WTC11 (cell line): ENCODE results near the gene ZDHHC23. TPM values are rescaled to one million over a fixed set of nuclear protein-coding genes. Genes with fewer than 3 reads are reported as not detected.

Experiments
- ATAC-seq: fragments of 200-7000 bp; cut with Tn5 transposase; 2 replicates; pipeline ENCODE4 v1.10.0; 2021; ENCODE audit warnings: mild to moderate bottlenecking, moderate library complexity
- CTCF ChIA-PET: fragments of 300-600 bp; sonication (Branson Sonifier 250); formaldehyde crosslinking; loops from one replicate; lab custom pipeline; 2021; ENCODE audit warnings: antibody characterized with exemption; lab: Charles Lee
- POLR2A ChIA-PET: fragments of 350-600 bp; sonication (Branson Sonifier 250); formaldehyde crosslinking; loops from one replicate; lab custom pipeline; 2021; ENCODE audit warnings: antibody characterized with exemption; lab: Charles Lee
- DNase-seq: peaks from one replicate; pipeline ENCODE4 v3.0.0; 2021; ENCODE audit warnings: low spot score
- H3K27ac Mint-ChIP-seq: 2 replicates; pipeline ENCODE4 v1.8.0; 2021; ENCODE audit warnings: mixed read lengths
- H3K27me3 Mint-ChIP-seq: 2 replicates; pipeline ENCODE4 v1.8.0; 2021; ENCODE audit warnings: low read depth, mild to moderate bottlenecking, moderate library complexity, mixed read lengths
- H3K36me3 Mint-ChIP-seq: 2 replicates; pipeline ENCODE4 v1.8.0; 2021; ENCODE audit warnings: mixed read lengths
- H3K4me1 Mint-ChIP-seq: 2 replicates; pipeline ENCODE4 v1.8.0; 2022; ENCODE audit warnings: mixed read lengths
- H3K4me3 Mint-ChIP-seq: 2 replicates; pipeline ENCODE4 v1.8.0; 2021; ENCODE audit warnings: mild to moderate bottlenecking, moderate library complexity, mixed read lengths
- H3K9me3 Mint-ChIP-seq: 2 replicates; pipeline ENCODE4 v1.8.0; 2021; ENCODE audit warnings: mixed read lengths
- CREB1 ChIP-seq: sonication (generic); formaldehyde crosslinking; IDR thresholded peaks from 2 replicates; pipeline ENCODE4 v1.8.0; 2023; ENCODE audit warnings: mild to moderate bottlenecking, missing genetic modification reagents
- EMX1 ChIP-seq: fragments of 250-450 bp; sonication (Bioruptor Pico); IDR thresholded peaks from 2 replicates; pipeline ENCODE4 v1.8.0; 2021; ENCODE audit warnings: mild to moderate bottlenecking
- ESRRA ChIP-seq: sonication (generic); formaldehyde crosslinking; IDR thresholded peaks from 2 replicates; pipeline ENCODE4 v1.8.1; 2022; ENCODE audit warnings: mild to moderate bottlenecking, missing genetic modification reagents, borderline replicate concordance
- FOXJ3 ChIP-seq: sonication (generic); formaldehyde crosslinking; IDR thresholded peaks from 2 replicates; pipeline ENCODE4 v1.9.0; 2021; ENCODE audit warnings: missing genetic modification reagents, mild to moderate bottlenecking, borderline replicate concordance
- GABPB1 ChIP-seq: sonication (generic); formaldehyde crosslinking; IDR thresholded peaks from 2 replicates; pipeline ENCODE4 v1.8.1; 2023; ENCODE audit warnings: mild to moderate bottlenecking, missing genetic modification reagents
- JAZF1 ChIP-seq: fragments of 250-450 bp; sonication (Bioruptor Pico); IDR thresholded peaks from 2 replicates; pipeline ENCODE4 v1.9.0; 2021; ENCODE audit warnings: moderate library complexity, mild to moderate bottlenecking, inconsistent platforms
- JUN ChIP-seq: sonication (generic); formaldehyde crosslinking; IDR thresholded peaks from 2 replicates; pipeline ENCODE4 v1.8.0; 2023; ENCODE audit warnings: mild to moderate bottlenecking, missing genetic modification reagents
- KAT7 ChIP-seq: sonication (generic); formaldehyde crosslinking; IDR thresholded peaks from 2 replicates; pipeline ENCODE4 v1.8.1; 2023; ENCODE audit warnings: missing genetic modification reagents, mild to moderate bottlenecking, borderline replicate concordance
- NFATC4 ChIP-seq: fragments of 250-450 bp; sonication (Bioruptor Pico); IDR thresholded peaks from 2 replicates; pipeline ENCODE4 v1.9.0; 2021; ENCODE audit warnings: mild to moderate bottlenecking
- NR1H2 ChIP-seq: sonication (generic); formaldehyde crosslinking; IDR thresholded peaks from 2 replicates; pipeline ENCODE4 v1.9.0; 2021; ENCODE audit warnings: mild to moderate bottlenecking, moderate library complexity, missing genetic modification reagents
- PRRX2 ChIP-seq: fragments of 250-450 bp; sonication (Bioruptor Pico); IDR thresholded peaks from 2 replicates; pipeline ENCODE4 v1.8.0; 2021; ENCODE audit warnings: mild to moderate bottlenecking
- TCF7 ChIP-seq: sonication (generic); formaldehyde crosslinking; IDR thresholded peaks from 2 replicates; pipeline ENCODE4 v1.8.0; 2022; ENCODE audit warnings: mild to moderate bottlenecking, low read depth, missing genetic modification reagents, moderate library complexity
- ZBTB21 ChIP-seq: sonication (generic); formaldehyde crosslinking; IDR thresholded peaks from 2 replicates; pipeline ENCODE4 v1.8.1; 2023; ENCODE audit warnings: mild to moderate bottlenecking, missing genetic modification reagents, borderline replicate concordance
- ZNF138 ChIP-seq: sonication (generic); formaldehyde crosslinking; conservative IDR thresholded peaks from 2 replicates; pipeline ENCODE4 v1.8.1; 2022; ENCODE audit warnings: mild to moderate bottlenecking, moderate library complexity, missing genetic modification reagents
- ZNF232 ChIP-seq: sonication (generic); formaldehyde crosslinking; IDR thresholded peaks from 2 replicates; pipeline ENCODE4 v1.8.0; 2022; ENCODE audit warnings: mild to moderate bottlenecking, missing genetic modification reagents
- ZNF317 ChIP-seq: sonication (generic); formaldehyde crosslinking; IDR thresholded peaks from 2 replicates; pipeline ENCODE4 v1.8.1; 2023; ENCODE audit warnings: low read depth, mild to moderate bottlenecking, moderate library complexity, missing genetic modification reagents, borderline replicate concordance
- ZNF396 ChIP-seq: fragments of 250-450 bp; sonication (Bioruptor Pico); IDR thresholded peaks from 2 replicates; pipeline ENCODE4 v1.8.0; 2021; ENCODE audit warnings: mild to moderate bottlenecking, moderate library complexity, borderline replicate concordance
- ZNF416 ChIP-seq: fragments of 250-450 bp; sonication (Bioruptor Pico); IDR thresholded peaks from 2 replicates; pipeline ENCODE4 v1.9.0; 2021; ENCODE audit warnings: mild to moderate bottlenecking, inconsistent platforms
- total RNA-seq: library from RNA; stranded (reverse); gene quantifications from 3 replicates; pipeline ENCODE4 v1.2.3, GENCODE V29; 2021
- TF ChIP-seq, protein P1 (sequence below): sonication (generic); formaldehyde crosslinking; conservative IDR thresholded peaks from 2 replicates; pipeline ENCODE4 v1.8.1; 2022; ENCODE audit warnings: mild to moderate bottlenecking, missing genetic modification reagents
- TF ChIP-seq, protein P2 (sequence below): sonication (generic); formaldehyde crosslinking; IDR thresholded peaks from 2 replicates; pipeline ENCODE4 v1.8.0; 2023; ENCODE audit warnings: missing genetic modification reagents
- TF ChIP-seq, protein P3 (sequence below): sonication (generic); formaldehyde crosslinking; IDR thresholded peaks from 2 replicates; pipeline ENCODE4 v1.8.1; 2023; ENCODE audit warnings: mild to moderate bottlenecking, missing genetic modification reagents
- TF ChIP-seq, protein P4 (sequence below): fragments of 200-600 bp; IDR thresholded peaks from 2 replicates; pipeline ENCODE4 v1.8.0; 2022; ENCODE audit warnings: antibody characterized with exemption
- TF ChIP-seq, protein P5 (sequence below): sonication (generic); formaldehyde crosslinking; conservative IDR thresholded peaks from 2 replicates; pipeline ENCODE4 v1.8.1; 2023; ENCODE audit warnings: mild to moderate bottlenecking, low read depth, missing genetic modification reagents, moderate library complexity
- TF ChIP-seq, protein P6 (sequence below): fragments of 250-450 bp; sonication (Bioruptor Pico); IDR thresholded peaks from 2 replicates; pipeline ENCODE4 v1.8.0; 2021; ENCODE audit warnings: mild to moderate bottlenecking
- TF ChIP-seq, protein P7 (sequence below): fragments of 250-450 bp; sonication (Bioruptor Pico); IDR thresholded peaks from 2 replicates; pipeline ENCODE4 v1.9.0; 2021; ENCODE audit warnings: mild to moderate bottlenecking

Gene ZDHHC23
- total RNA-seq, 1 experiment from 2014 or later, result 19.2 TPM

DNA sequence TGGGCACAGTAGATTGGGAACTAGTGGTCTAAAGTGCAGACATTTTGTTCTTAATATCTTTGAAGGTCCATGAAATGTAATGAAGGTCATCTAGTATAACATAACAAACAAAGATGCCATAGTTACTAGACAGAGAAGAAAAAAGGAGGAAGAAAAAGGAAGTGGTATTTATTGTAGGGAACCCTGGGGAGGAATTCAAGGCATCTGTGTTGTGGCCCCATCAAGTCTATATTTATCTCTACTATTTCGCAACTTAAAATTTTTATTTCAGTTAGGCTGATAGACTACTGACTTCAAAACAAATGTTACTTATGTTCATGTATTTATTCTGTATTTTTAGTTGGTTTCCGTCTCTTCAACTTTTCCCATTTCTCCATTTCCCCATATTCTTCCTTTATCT lies 48.9 kb upstream of the ZDHHC23 start:
- H3K36me3 Mint-ChIP-seq, result no peaks in the 10 kb centered on the region
- TF ChIP-seq TCF7 (CRISPR knock-in tag), result no peak
- TF ChIP-seq, protein P1, sequence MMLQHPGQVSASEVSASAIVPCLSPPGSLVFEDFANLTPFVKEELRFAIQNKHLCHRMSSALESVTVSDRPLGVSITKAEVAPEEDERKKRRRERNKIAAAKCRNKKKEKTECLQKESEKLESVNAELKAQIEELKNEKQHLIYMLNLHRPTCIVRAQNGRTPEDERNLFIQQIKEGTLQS (CRISPR knock-in tag), result no peak
- TF ChIP-seq NFATC4, result no peak
- TF ChIP-seq ZNF396, result no peak
- no peak for TF ChIP-seq GABPB1 (CRISPR knock-in tag)
- TF ChIP-seq, all 79 proteins: peak for 0
- CTCF ChIA-PET, result interaction anchor here (1.2 kb wide), 1 partner anchor 14 kb away, joined by 4 read pairs; no protein-coding TSS in a partner anchor
- POLR2A ChIA-PET, result interaction anchor here (0.6 kb wide), 1 partner anchor 56 kb away, joined by 6 read pairs; no protein-coding TSS in a partner anchor
- Mint-ChIP-seq H3K27ac (no peak overlapping the region), H3K27me3 (no peaks in the 10 kb centered on the region), H3K4me1 (peaks cover 30% of the 10 kb centered on the region), H3K4me3 (no peak overlapping the region), H3K9me3 (no peaks in the 10 kb centered on the region)
- DNase-seq, result no peak
- no peak for ATAC-seq

DNA sequence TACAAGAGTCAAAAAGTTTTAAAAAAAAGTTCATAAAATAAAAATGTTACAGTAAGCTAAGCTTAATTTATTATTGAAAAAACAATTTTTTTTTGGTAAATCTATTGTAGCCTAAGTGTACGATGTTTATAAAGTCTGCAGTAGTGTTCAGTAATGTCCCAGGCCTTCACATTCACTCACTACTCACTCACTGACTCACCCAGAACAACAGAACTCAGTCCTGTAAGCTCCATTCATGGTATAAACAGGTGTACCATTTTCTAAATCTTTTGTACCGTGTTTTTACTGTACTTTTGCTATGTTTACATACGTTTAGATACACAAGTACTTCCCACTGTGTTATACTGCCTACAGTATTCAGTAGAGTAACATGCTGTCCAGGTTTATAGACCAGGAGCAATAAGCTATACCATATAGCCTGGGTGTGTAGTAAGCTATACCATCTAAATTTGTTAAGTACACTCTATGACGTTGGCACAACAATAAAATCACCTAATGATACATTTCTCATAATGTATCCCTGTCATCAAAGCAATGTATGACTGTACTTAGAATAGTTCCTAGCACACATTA lies 41.2 kb upstream of the ZDHHC23 start:
- CTCF ChIA-PET, result interaction anchor here (0.7 to 1.3 kb wide), 2 partner anchors 60 to 170 kb away, joined by 3 read pairs; no protein-coding TSS in a partner anchor

More for the DNA sequence above, 41.2 kb upstream of the ZDHHC23 start:
- Mint-ChIP-seq H3K4me3 (no peak overlapping the region), H3K4me1 (no peaks in the 10 kb centered on the region), H3K27ac (no peak overlapping the region), H3K27me3 (no peaks in the 10 kb centered on the region; the same call in 1 of the 2 replicates), H3K9me3 (peaks cover 13% of the 10 kb centered on the region), H3K36me3 (peaks cover 10% of the 10 kb centered on the region)
- TF ChIP-seq CREB1 (CRISPR knock-in tag), result no peak
- TF ChIP-seq, protein P2, sequence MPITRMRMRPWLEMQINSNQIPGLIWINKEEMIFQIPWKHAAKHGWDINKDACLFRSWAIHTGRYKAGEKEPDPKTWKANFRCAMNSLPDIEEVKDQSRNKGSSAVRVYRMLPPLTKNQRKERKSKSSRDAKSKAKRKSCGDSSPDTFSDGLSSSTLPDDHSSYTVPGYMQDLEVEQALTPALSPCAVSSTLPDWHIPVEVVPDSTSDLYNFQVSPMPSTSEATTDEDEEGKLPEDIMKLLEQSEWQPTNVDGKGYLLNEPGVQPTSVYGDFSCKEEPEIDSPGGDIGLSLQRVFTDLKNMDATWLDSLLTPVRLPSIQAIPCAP (CRISPR knock-in tag), result no peak
- TF ChIP-seq JAZF1 (CRISPR knock-in tag), result no peak
- no peak for TF ChIP-seq ZNF416
- TF ChIP-seq, protein P3, sequence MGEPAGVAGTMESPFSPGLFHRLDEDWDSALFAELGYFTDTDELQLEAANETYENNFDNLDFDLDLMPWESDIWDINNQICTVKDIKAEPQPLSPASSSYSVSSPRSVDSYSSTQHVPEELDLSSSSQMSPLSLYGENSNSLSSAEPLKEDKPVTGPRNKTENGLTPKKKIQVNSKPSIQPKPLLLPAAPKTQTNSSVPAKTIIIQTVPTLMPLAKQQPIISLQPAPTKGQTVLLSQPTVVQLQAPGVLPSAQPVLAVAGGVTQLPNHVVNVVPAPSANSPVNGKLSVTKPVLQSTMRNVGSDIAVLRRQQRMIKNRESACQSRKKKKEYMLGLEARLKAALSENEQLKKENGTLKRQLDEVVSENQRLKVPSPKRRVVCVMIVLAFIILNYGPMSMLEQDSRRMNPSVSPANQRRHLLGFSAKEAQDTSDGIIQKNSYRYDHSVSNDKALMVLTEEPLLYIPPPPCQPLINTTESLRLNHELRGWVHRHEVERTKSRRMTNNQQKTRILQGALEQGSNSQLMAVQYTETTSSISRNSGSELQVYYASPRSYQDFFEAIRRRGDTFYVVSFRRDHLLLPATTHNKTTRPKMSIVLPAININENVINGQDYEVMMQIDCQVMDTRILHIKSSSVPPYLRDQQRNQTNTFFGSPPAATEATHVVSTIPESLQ (CRISPR knock-in tag), result no peak
- TF ChIP-seq, protein P4, sequence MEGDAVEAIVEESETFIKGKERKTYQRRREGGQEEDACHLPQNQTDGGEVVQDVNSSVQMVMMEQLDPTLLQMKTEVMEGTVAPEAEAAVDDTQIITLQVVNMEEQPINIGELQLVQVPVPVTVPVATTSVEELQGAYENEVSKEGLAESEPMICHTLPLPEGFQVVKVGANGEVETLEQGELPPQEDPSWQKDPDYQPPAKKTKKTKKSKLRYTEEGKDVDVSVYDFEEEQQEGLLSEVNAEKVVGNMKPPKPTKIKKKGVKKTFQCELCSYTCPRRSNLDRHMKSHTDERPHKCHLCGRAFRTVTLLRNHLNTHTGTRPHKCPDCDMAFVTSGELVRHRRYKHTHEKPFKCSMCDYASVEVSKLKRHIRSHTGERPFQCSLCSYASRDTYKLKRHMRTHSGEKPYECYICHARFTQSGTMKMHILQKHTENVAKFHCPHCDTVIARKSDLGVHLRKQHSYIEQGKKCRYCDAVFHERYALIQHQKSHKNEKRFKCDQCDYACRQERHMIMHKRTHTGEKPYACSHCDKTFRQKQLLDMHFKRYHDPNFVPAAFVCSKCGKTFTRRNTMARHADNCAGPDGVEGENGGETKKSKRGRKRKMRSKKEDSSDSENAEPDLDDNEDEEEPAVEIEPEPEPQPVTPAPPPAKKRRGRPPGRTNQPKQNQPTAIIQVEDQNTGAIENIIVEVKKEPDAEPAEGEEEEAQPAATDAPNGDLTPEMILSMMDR, result no peak
- no peak for TF ChIP-seq ZNF138 (CRISPR knock-in tag)
- TF ChIP-seq PRRX2 (CRISPR knock-in tag), result no peak
- TF ChIP-seq EMX1 (CRISPR knock-in tag), result no peak
- TF ChIP-seq, protein P5, sequence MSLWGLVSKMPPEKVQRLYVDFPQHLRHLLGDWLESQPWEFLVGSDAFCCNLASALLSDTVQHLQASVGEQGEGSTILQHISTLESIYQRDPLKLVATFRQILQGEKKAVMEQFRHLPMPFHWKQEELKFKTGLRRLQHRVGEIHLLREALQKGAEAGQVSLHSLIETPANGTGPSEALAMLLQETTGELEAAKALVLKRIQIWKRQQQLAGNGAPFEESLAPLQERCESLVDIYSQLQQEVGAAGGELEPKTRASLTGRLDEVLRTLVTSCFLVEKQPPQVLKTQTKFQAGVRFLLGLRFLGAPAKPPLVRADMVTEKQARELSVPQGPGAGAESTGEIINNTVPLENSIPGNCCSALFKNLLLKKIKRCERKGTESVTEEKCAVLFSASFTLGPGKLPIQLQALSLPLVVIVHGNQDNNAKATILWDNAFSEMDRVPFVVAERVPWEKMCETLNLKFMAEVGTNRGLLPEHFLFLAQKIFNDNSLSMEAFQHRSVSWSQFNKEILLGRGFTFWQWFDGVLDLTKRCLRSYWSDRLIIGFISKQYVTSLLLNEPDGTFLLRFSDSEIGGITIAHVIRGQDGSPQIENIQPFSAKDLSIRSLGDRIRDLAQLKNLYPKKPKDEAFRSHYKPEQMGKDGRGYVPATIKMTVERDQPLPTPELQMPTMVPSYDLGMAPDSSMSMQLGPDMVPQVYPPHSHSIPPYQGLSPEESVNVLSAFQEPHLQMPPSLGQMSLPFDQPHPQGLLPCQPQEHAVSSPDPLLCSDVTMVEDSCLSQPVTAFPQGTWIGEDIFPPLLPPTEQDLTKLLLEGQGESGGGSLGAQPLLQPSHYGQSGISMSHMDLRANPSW, result no peak
- TF ChIP-seq, protein P6, sequence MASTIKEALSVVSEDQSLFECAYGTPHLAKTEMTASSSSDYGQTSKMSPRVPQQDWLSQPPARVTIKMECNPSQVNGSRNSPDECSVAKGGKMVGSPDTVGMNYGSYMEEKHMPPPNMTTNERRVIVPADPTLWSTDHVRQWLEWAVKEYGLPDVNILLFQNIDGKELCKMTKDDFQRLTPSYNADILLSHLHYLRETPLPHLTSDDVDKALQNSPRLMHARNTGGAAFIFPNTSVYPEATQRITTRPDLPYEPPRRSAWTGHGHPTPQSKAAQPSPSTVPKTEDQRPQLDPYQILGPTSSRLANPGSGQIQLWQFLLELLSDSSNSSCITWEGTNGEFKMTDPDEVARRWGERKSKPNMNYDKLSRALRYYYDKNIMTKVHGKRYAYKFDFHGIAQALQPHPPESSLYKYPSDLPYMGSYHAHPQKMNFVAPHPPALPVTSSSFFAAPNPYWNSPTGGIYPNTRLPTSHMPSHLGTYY (CRISPR knock-in tag), result no peak
- TF ChIP-seq ZNF317, result no peak
- TF ChIP-seq KAT7, result no peak
- TF ChIP-seq ZNF232 (CRISPR knock-in tag), result no peak
- TF ChIP-seq, protein P7, sequence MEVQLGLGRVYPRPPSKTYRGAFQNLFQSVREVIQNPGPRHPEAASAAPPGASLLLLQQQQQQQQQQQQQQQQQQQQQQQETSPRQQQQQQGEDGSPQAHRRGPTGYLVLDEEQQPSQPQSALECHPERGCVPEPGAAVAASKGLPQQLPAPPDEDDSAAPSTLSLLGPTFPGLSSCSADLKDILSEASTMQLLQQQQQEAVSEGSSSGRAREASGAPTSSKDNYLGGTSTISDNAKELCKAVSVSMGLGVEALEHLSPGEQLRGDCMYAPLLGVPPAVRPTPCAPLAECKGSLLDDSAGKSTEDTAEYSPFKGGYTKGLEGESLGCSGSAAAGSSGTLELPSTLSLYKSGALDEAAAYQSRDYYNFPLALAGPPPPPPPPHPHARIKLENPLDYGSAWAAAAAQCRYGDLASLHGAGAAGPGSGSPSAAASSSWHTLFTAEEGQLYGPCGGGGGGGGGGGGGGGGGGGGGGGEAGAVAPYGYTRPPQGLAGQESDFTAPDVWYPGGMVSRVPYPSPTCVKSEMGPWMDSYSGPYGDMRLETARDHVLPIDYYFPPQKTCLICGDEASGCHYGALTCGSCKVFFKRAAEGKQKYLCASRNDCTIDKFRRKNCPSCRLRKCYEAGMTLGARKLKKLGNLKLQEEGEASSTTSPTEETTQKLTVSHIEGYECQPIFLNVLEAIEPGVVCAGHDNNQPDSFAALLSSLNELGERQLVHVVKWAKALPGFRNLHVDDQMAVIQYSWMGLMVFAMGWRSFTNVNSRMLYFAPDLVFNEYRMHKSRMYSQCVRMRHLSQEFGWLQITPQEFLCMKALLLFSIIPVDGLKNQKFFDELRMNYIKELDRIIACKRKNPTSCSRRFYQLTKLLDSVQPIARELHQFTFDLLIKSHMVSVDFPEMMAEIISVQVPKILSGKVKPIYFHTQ, result no peak
- TF ChIP-seq ZBTB21 (CRISPR knock-in tag), result no peak
- TF ChIP-seq ESRRA (CRISPR knock-in tag), result no peak
- TF ChIP-seq NR1H2 (CRISPR knock-in tag), result no peak
- no peak for TF ChIP-seq FOXJ3 (CRISPR knock-in tag)
- no peak for TF ChIP-seq JUN (CRISPR knock-in tag)
- ATAC-seq (no peak), DNase-seq (no peak)
- POLR2A ChIA-PET, result no interaction called here
